Smooth muscle cell (in vitro differentiated cells): Measurements from ENCODE around the gene RTP3. TPM values are rescaled to one million over a fixed set of nuclear protein-coding genes. Genes with fewer than 3 reads are reported as not detected.

Source experiments
- DNase-seq: peaks from one replicate; lab custom pipeline; 2025; ENCODE audit not compliant: unreplicated experiment; lab: John Stamatoyannopoulos, UW
- H2AFZ ChIP-seq: fragments of 200-600 bp; sonication (generic); 2 replicates; pipeline ENCODE4 v1.6.0; 2016; ENCODE audit warnings: antibody characterized with exemption, low read depth, mild to moderate bottlenecking
- H3F3A ChIP-seq: fragments of 200-600 bp; sonication (generic); 2 replicates; pipeline ENCODE4 v1.6.0; 2017; ENCODE audit warnings: antibody characterized with exemption, low read depth
- H3K27ac ChIP-seq: fragments of 200-600 bp; sonication (generic); 2 replicates; pipeline ENCODE4 v1.5.1; 2016; ENCODE audit warnings: low read depth, mild to moderate bottlenecking
- H3K27me3 ChIP-seq: fragments of 200-600 bp; sonication (generic); 2 replicates; pipeline ENCODE4 v1.6.1; 2016; ENCODE audit warnings: low read depth, mild to moderate bottlenecking
- H3K36me3 ChIP-seq: fragments of 200-600 bp; sonication (generic); 2 replicates; pipeline ENCODE4 v1.5.1; 2016; ENCODE audit warnings: low read depth
- H3K4me1 ChIP-seq: fragments of 200-600 bp; sonication (generic); 2 replicates; pipeline ENCODE4 v1.5.1; 2016; ENCODE audit warnings: low read depth
- H3K4me2 ChIP-seq: fragments of 200-600 bp; sonication (generic); 2 replicates; pipeline ENCODE4 v1.6.0; 2016; ENCODE audit warnings: mild to moderate bottlenecking
- H3K4me3 ChIP-seq: fragments of 200-600 bp; sonication (generic); 2 replicates; pipeline ENCODE4 v1.5.1; 2016; ENCODE audit warnings: mild to moderate bottlenecking
- H3K79me2 ChIP-seq: fragments of 200-600 bp; sonication (generic); 2 replicates; pipeline ENCODE4 v1.6.0; 2016; ENCODE audit warnings: low read depth, mild to moderate bottlenecking
- H3K9ac ChIP-seq: fragments of 200-600 bp; sonication (generic); 2 replicates; pipeline ENCODE4 v1.6.0; 2016; ENCODE audit warnings: low read depth
- H3K9me3 ChIP-seq: fragments of 200-600 bp; sonication (generic); replicated peaks from 2 replicates; pipeline ENCODE4 v1.5.1; 2016; ENCODE audit warnings: low read depth
- H4K20me1 ChIP-seq: fragments of 200-600 bp; sonication (generic); 2 replicates; pipeline ENCODE4 v1.6.0; 2016; ENCODE audit warnings: low read depth
- WGBS: methylation state at CpG from one replicate; pipeline ENCODE4 v1.1.7; 2016; ENCODE audit warnings: low lambda C conversion rate; 5-methylcytosine and 5-hydroxymethylcytosine counted together
- polyA plus RNA-seq: library from polyadenylated mRNA; unstranded; fragments of >200 nt; fragmentation: Nextera tagmentation; extraction: Ambion mirVana; gene quantifications from 2 replicates; pipeline ENCODE4 v1.2.1, GENCODE V29; 2016
- total RNA-seq: library from RNA; depleted of rRNA; stranded (reverse); fragments of >200 nt; gene quantifications from 2 replicates; pipeline ENCODE4 v1.2.3, GENCODE V29; 2014
- TF ChIP-seq, protein P1 (sequence below): fragments of 200-600 bp; sonication (generic); IDR thresholded peaks from 2 replicates; pipeline ENCODE4 v1.5.1; 2017; ENCODE audit warnings: borderline replicate concordance, mild to moderate bottlenecking, antibody characterized with exemption; ENCODE audit not compliant: insufficient read depth, poor library complexity, severe bottlenecking

Gene RTP3
- total and polyA plus RNA-seq, 2 experiments from 2014 or later = 0.19 TPM; not detected in 1

DNA sequence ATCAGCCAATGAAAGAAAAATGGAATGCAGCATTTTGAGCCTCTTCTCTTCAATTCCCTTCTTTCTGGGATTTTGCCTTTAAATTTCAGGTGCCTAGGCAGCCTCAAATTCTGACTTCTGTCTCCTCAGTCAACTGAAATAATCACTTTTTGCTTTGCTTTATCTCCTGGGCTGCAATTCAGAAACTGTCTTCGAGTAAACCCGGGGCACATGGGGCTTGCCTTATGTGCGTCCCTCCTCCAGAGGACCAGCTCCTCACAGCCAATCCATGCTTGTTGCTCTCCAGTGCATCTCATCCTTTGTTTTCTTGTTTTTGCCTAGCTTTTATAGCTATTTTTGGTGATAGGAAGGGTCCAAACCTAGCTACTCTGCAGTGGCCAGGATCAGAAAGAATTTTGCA is 8.8 kb downstream of the RTP3 start:
- H3K27ac ChIP-seq = no peak overlapping the region
- H3K36me3 ChIP-seq = no peaks in the 10 kb centered on the region
- H3F3A ChIP-seq = no peaks in the 10 kb centered on the region
- no peaks in the 10 kb centered on the region for H3K79me2 ChIP-seq
- 94% methylated on average over 3 of the region's 3 CpGs for WGBS
- no peak for DNase-seq
- H3K9me3 ChIP-seq = no peaks in the 10 kb centered on the region
- no peak overlapping the region for H3K4me3 ChIP-seq
- TF ChIP-seq, protein P1, sequence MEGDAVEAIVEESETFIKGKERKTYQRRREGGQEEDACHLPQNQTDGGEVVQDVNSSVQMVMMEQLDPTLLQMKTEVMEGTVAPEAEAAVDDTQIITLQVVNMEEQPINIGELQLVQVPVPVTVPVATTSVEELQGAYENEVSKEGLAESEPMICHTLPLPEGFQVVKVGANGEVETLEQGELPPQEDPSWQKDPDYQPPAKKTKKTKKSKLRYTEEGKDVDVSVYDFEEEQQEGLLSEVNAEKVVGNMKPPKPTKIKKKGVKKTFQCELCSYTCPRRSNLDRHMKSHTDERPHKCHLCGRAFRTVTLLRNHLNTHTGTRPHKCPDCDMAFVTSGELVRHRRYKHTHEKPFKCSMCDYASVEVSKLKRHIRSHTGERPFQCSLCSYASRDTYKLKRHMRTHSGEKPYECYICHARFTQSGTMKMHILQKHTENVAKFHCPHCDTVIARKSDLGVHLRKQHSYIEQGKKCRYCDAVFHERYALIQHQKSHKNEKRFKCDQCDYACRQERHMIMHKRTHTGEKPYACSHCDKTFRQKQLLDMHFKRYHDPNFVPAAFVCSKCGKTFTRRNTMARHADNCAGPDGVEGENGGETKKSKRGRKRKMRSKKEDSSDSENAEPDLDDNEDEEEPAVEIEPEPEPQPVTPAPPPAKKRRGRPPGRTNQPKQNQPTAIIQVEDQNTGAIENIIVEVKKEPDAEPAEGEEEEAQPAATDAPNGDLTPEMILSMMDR = no peak
- H3K4me1 ChIP-seq = no peaks in the 10 kb centered on the region
- H4K20me1 ChIP-seq = no peaks in the 10 kb centered on the region
- no peak overlapping the region for H3K9ac ChIP-seq
- no peak overlapping the region for H2AFZ ChIP-seq
- no peaks in the 10 kb centered on the region for H3K27me3 ChIP-seq
- H3K4me2 ChIP-seq = no peak overlapping the region

DNA sequence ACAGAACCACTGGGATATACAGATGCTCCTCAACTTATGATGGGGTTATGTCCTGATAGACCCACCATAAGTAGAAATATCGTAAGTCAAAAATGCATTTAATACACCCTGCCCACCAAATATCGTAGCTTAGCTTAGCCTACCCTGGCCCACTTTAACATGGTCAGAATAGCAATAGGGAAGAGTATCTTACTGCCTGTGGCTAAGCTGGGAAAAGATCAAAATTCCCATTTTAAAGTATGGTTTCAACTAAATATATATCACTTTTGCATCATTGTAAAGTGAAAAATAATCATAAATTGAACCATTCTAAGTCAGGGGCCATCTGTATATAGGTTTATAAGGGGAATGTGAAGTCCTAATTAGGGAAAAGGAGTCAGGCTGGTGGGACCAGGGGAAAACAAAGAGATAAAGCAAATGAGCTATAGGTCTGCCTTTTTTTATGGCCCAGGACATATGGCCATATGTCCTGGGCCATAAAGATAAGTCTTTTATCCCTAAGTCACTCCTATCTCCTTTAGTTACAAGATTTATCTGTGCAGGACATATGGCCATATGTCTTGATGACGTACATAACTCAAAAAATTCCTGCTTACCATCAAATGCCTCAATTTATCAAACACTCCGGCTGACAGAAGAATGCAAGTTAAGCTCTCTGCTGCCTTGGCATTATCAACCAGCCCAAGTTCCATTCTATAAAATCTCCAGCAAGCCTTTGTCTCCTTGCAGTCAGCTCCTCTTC is 11.2 kb downstream of the RTP3 start:
- Histone ChIP-seq H4K20me1 (no peaks in the 10 kb centered on the region), H3K9me3 (no peaks in the 10 kb centered on the region), H3K27ac (peak overlapping the region; percentile 5), H3K9ac (no peak overlapping the region), H3K4me1 (no peaks in the 10 kb centered on the region), H3K79me2 (no peaks in the 10 kb centered on the region), H2AFZ (no peak overlapping the region), H3F3A (no peaks in the 10 kb centered on the region), H3K4me2 (peak overlapping the region; percentile 3), H3K27me3 (no peaks in the 10 kb centered on the region), H3K36me3 (no peaks in the 10 kb centered on the region), H3K4me3 (no peak overlapping the region)
- DNase-seq = no peak
- TF ChIP-seq, protein P1 = no peak
- 44% methylated on average over 4 of the region's 4 CpGs for WGBS

DNA sequence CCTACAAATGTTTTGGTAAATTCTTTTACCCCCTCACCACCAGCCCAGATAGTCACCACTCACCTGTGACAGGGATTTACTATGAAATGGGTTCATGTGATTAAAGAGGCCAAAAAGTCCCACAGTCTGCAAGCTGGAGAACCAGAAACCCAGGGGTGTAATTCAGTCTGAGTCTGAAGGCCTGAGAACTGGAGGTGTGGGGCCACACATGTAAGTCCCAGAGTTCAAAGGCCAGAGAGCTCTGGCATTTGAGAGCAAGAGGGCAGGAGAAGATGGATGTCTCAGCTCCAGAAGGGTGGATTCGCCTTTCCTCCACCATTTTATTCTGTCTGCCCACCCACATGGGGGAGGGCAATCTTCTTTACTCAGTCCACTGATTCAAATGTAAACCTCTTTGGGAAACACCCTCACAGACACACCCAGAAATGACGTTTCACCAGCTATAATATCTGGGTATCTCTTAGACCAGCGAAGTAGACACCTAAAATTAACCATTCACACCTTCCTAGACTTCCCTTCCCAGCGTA is 11.9 kb downstream of the RTP3 start:
- H3K9me3 ChIP-seq = no peaks in the 10 kb centered on the region
- no peak overlapping the region for H3K4me3 ChIP-seq
- H3K36me3 ChIP-seq = no peaks in the 10 kb centered on the region
- H2AFZ ChIP-seq = no peak overlapping the region
- H3K79me2 ChIP-seq = no peaks in the 10 kb centered on the region
- no peak overlapping the region for H3K27ac ChIP-seq
- no peak for DNase-seq
- no peaks in the 10 kb centered on the region for H3K27me3 ChIP-seq
- peak overlapping the region; percentile 3 for H3K4me2 ChIP-seq
- TF ChIP-seq, protein P1 = no peak
- H3F3A ChIP-seq = no peaks in the 10 kb centered on the region
- no peak overlapping the region for H3K9ac ChIP-seq
- no peaks in the 10 kb centered on the region for H4K20me1 ChIP-seq
- no peaks in the 10 kb centered on the region for H3K4me1 ChIP-seq
- 54% methylated on average over 4 of the region's 4 CpGs for WGBS
